Measurements from ENCODE around the gene GAS7. TPM values are rescaled to one million over a fixed set of nuclear protein-coding genes. Genes with fewer than 3 reads are reported as not detected.
A peak's percentile ranks its signal among the peaks of the same experiment; 100 is the strongest.

GAS7 gene
- total RNA-seq, 1 donor from 2014 or later, result 50.6 TPM

DNA sequence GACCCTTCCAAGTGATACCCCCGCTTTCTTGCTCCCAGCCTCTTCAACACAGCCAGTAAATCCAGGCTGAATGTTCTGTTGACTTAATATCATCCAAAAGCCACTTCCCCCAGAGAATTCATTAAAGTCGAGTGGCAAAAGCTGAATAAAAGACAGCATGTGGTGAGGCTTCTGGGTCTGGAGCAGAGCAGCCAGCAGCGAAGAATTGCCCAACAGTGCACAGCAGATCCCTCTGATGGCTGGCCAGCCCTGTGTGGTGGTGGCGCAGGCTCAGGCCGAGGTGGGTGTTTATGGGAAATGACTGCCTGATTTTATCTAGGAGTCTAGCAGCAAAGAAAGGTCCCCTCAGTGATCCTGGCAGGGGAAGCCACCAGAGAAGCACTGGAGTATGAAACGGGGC, 263.0 kb downstream of the GAS7 start:
- intact Hi-C loops (cut with DNase I), result no loop called here
- ATAC-seq (peak; percentile 40), DNase-seq (no peak)
- Histone ChIP-seq H3K36me3 (peaks cover 10% of the 10 kb centered on the region), H3K4me3 (no peak overlapping the region), H3K27me3 (no peaks in the 10 kb centered on the region), H3K27ac (peak overlapping the region; percentile 58), H3K9me3 (no peaks in the 10 kb centered on the region), H3K4me1 (no peaks in the 10 kb centered on the region)
- TF ChIP-seq, protein P1, sequence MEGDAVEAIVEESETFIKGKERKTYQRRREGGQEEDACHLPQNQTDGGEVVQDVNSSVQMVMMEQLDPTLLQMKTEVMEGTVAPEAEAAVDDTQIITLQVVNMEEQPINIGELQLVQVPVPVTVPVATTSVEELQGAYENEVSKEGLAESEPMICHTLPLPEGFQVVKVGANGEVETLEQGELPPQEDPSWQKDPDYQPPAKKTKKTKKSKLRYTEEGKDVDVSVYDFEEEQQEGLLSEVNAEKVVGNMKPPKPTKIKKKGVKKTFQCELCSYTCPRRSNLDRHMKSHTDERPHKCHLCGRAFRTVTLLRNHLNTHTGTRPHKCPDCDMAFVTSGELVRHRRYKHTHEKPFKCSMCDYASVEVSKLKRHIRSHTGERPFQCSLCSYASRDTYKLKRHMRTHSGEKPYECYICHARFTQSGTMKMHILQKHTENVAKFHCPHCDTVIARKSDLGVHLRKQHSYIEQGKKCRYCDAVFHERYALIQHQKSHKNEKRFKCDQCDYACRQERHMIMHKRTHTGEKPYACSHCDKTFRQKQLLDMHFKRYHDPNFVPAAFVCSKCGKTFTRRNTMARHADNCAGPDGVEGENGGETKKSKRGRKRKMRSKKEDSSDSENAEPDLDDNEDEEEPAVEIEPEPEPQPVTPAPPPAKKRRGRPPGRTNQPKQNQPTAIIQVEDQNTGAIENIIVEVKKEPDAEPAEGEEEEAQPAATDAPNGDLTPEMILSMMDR (IDR thresholded peaks at IDR 0.05), result no peak

DNA sequence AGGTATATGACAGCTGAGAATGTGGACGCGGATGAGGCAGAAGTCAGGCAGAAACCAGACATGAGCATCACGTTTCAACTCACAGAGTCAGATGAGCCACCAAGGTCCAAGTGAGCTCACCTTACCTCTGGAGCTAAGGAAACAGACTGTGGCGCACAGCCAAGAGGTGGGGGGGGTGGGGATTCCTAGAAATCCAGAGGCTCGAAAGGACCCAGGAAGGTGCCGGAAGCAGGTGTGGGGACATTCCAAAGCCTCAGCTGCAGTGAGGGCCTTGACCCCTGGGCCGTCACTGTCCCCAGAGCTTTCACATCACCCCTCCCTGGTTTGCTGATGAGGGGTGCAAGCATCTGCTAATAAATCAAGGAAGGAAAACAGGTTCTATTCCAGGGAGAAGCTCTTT, 264.1 kb downstream of the GAS7 start:
- intact Hi-C loops (cut with DNase I), result no loop called here
- H3K4me1 ChIP-seq, result no peaks in the 10 kb centered on the region
- no peak for ATAC-seq
- H3K27ac ChIP-seq, result no peak overlapping the region
- H3K4me3 ChIP-seq, result no peak overlapping the region
- peaks cover 2% of the 10 kb centered on the region for H3K36me3 ChIP-seq
- TF ChIP-seq, protein P1 (IDR thresholded peaks at IDR 0.05), result no peak
- no peaks in the 10 kb centered on the region for H3K9me3 ChIP-seq
- no peaks in the 10 kb centered on the region for H3K27me3 ChIP-seq
- no peak for DNase-seq

DNA sequence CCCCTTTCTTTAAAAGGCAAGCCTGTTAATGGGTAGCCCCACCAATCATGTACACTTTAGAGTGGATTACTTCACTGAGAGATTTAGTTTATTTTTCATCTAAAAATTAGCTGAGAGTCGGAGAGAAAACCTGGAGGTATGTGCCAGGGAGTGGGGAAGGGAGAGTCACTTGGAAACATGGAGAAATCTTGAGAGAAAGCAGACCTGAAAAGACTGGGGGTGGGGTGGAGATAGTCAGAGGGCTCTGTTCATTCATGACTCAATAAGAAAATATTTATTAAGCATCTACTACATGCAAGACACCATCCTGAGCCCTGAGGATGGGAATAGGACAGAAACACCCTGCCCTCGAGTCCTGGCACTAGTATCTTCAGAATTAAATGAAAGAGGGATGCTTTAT, 265.9 kb downstream of the GAS7 start:
- Histone ChIP-seq H3K27ac (no peak overlapping the region), H3K4me3 (no peak overlapping the region), H3K9me3 (no peaks in the 10 kb centered on the region), H3K27me3 (no peaks in the 10 kb centered on the region), H3K36me3 (no peaks in the 10 kb centered on the region), H3K4me1 (no peaks in the 10 kb centered on the region)
- intact Hi-C loops (cut with DNase I), result no loop called here
- TF ChIP-seq, protein P1 (IDR thresholded peaks at IDR 0.05), result no peak
- no peak for DNase-seq
- ATAC-seq, result no peak

DNA sequence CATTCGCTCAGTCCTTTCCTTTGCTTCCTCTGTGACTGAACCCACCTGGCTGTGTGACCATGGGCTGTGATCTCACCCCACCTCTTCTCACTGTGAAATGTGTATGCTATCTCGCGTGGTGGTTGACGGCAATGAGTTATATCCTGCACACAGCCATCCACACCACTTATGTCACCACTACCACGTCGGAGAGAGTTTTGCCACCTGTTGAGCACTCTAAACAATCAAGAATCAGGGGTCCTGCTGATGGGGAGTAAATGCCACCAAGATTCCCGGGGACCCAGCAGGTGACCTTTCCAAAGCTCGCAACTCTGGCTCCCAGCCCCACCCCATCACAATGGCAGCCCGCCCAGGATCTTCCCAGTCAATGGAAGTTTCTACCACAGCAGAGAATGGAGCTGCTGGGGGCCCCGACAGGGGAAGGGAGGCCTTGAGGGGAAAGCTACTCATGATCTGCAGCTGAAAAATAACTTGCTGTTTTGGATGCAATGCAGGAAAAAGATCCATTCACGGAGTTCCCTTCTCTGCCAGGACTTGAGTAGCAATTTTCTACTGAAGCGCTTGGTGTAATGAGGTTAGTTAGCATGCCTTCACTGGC, 267.2 kb downstream of the GAS7 start:
- intact Hi-C loops (cut with DNase I), result no loop called here
- DNase-seq, result no peak
- ATAC-seq, result no peak
- no peak overlapping the region for H3K4me3 ChIP-seq
- H3K36me3 ChIP-seq, result no peaks in the 10 kb centered on the region
- no peak overlapping the region for H3K27ac ChIP-seq
- TF ChIP-seq, protein P1 (IDR thresholded peaks at IDR 0.05), result no peak
- H3K27me3 ChIP-seq, result no peaks in the 10 kb centered on the region
- no peaks in the 10 kb centered on the region for H3K9me3 ChIP-seq
- H3K4me1 ChIP-seq, result no peaks in the 10 kb centered on the region

DNA sequence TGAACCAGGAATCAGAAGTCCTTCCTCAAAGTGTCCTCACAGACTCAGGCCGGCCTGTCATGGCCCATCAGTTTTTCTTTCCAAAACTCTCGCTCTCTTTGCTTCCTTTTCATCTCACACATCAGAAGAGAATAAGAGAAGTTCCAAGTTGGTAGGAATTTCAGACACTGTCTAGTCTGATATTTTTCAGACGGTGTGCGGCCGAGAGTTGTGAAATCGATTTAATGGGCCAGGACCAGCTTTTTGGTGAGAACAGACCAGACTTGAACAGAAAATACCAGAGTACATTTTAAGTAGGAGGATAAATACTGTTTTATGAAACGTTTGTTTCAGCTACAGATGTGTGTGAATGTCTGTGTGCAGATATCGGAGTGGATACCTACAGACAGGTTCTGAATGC, 268.5 kb downstream of the GAS7 start:
- TF ChIP-seq, protein P1 (IDR thresholded peaks at IDR 0.05), result no peak
- Histone ChIP-seq H3K27ac (no peak overlapping the region), H3K4me3 (no peak overlapping the region), H3K27me3 (no peaks in the 10 kb centered on the region), H3K36me3 (no peaks in the 10 kb centered on the region), H3K4me1 (no peaks in the 10 kb centered on the region), H3K9me3 (no peaks in the 10 kb centered on the region)
- DNase-seq (no peak), ATAC-seq (no peak)
- intact Hi-C loops (cut with DNase I), result no loop called here
